HG03039 (cell line): ENCODE measurements around the gene P2RX3.

Experiments
- ATAC-seq: cut with Tn5 transposase; IDR thresholded peaks from one replicate; pipeline ENCODE4 v1.9.1; 2021; ENCODE audit warnings: mild to moderate bottlenecking, moderate library complexity; ENCODE audit not compliant: unreplicated experiment

The P2RX3 gene

GRCh38 chr11:57414612-57415212, 76.6 kb downstream of the P2RX3 start:
- no peak for ATAC-seq

DNA sequence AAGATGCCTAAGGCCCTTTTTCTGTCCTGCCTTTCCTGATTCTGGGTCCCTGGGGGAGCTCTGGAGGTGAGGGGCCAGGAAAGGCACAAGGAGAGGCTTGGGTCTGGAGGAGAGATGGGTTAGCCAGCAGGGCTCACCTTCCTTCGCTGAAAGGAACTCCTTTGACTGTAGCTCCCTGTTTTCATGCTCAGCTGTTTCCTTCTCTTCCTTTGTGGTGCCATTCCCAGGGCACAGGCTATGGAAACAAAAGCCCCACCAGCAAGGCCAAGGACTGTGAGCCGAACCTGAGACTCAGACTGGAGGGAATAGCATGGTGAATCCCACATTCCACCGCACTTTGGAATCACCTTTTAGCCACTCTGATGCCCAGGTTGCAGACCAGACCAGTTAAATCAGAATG, 78.3 kb downstream of the P2RX3 start:
- ATAC-seq: no peak

GRCh38 chr11:57417056-57417455, 78.9 kb downstream of the P2RX3 start:
- ATAC-seq: no peak

DNA sequence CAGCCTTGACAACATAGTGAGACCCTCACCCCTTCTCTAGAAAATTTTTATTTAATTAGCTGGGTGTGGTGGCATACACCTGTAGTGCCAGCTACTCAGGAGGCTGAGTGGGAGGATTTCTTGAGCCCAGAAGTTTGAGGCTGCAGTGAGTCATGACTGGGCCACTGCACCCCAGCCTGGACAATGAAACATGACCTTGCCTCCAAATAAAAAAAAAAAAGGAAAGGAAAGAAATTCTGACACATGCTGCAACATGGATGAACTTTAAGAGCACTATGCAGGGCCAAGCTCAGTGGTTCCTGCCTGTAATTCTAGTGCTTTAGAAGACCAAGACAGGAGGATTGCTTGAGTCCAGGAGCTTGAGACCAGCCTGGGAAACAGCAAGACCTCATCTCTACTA, 80.0 kb downstream of the P2RX3 start:
- no peak for ATAC-seq

- ATAC-seq: no peak
Measured at GRCh38 chr11:57419146-57419545, 81.0 kb downstream of the P2RX3 start.

- no peak for ATAC-seq
Measured at GRCh38 chr11:57421066-57421465, 82.9 kb downstream of the P2RX3 start.

DNA sequence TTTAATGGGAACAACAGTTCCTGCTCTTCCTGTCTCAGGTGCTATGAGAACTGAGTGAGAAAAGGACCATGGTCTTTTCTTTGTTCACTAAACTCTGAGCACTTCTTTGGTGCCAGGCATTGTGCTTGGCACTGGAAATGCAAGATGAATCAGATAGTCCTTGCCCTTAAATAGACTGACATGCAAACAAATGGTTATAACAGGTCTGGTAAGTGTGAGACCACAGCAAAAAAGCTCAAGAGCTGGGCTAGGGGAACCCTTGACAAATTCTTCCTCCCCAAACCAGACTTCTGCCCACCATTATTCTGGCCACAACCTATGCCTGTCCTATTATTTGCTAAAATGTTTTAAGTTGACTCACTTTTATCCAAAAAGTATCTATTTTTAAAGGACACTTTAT, 83.7 kb downstream of the P2RX3 start:
- ATAC-seq: no peak
